K562 (cell line): ENCODE data around the gene IGFL1. TPM values are rescaled to one million over a fixed set of nuclear protein-coding genes. Genes with fewer than 3 reads are reported as not detected.
A peak's percentile ranks its signal among the peaks of the same experiment; 100 is the strongest.

Experiments used
- ATAC-seq: fragments of 200-7000 bp; cut with Tn5 transposase; 3 replicates; pipeline ENCODE4 v1.9.1; 2020; ENCODE audit warnings: moderate library complexity
- BruUV-seq: library from RNA; stranded (reverse); fragments of 400-500 nt; replicated peaks from 2 replicates; lab custom pipeline; 2021; lab: Mats Ljungman, UMichigan
- CTCF ChIA-PET: fragments of 300-600 bp; formaldehyde crosslinking; extraction: SDS; loops from one replicate; lab custom pipeline; 2021; ENCODE audit warnings: low intra/inter-chr PET ratio; lab: Yijun Ruan, JAX
- POLR2A ChIA-PET: fragments of 300-600, 350-650 bp; sonication (Branson Sonifier 250); formaldehyde crosslinking; extraction: SDS; loops from one replicate; lab custom pipeline; 2021; ENCODE audit warnings: antibody characterized with exemption, inconsistent platforms; lab: Yijun Ruan, JAX
- DNase-seq, 4 experiments: peaks; one replicate each; pipeline versions ENCODE4 v3.0.0 to v3.0.0-alpha.2; 2011 to 2018; ENCODE audit warnings: low spot score in 3 of 4, mixed read lengths in 3 of 4; ENCODE audit errors: extremely low read depth in 1 of 4
- FAIRE-seq: peaks from 2 replicates; lab custom pipeline; 2011; peaks lifted over from hg19 to GRCh38; lab: Jason Lieb, UNC
- H2AFZ ChIP-seq: 2 replicates; pipeline ENCODE4 v1.6.0; 2011; ENCODE audit warnings: low read depth, low read length, control low read depth, inconsistent platforms
- H3K27ac ChIP-seq: fragments of 200-600 bp; 3 replicates; pipeline ENCODE4 v1.8.0; 2011; ENCODE audit warnings: low read depth, mild to moderate bottlenecking, control low read depth, inconsistent platforms, low read length, moderate library complexity, mixed read lengths; ENCODE audit errors: extremely low read depth
- H3K27me3 ChIP-seq, 2 experiments: fragments of 300-600 bp in 1 of 2; 2 replicates in 1 of 2; 3 replicates in 1 of 2; pipeline versions ENCODE4 v1.6.0 to v1.8.0; 2011; ENCODE audit warnings: inconsistent platforms in 2 of 2, low read length in 2 of 2, mild to moderate bottlenecking in 1 of 2, mixed read lengths in 1 of 2, moderate library complexity in 1 of 2; ENCODE audit not compliant: control insufficient read depth in 2 of 2, insufficient read depth in 2 of 2
- H3K36me3 ChIP-seq: fragments of 300-600 bp; 3 replicates; pipeline ENCODE4 v1.8.0; 2011; ENCODE audit warnings: mild to moderate bottlenecking, low read length, inconsistent platforms; ENCODE audit not compliant: control insufficient read depth, insufficient read depth
- H3K4me1 ChIP-seq, 2 experiments: fragments of 200-600 bp in 1 of 2; replicated peaks in 1 of 2; 2 replicates in 1 of 2; 3 replicates in 1 of 2; pipeline versions ENCODE4 v1.5.1 to v1.8.0; 2011; ENCODE audit warnings: inconsistent platforms in 2 of 2, low read length in 2 of 2, mild to moderate bottlenecking in 1 of 2, mixed read lengths in 1 of 2, moderate library complexity in 1 of 2; ENCODE audit not compliant: control insufficient read depth in 2 of 2, insufficient read depth in 2 of 2
- H3K4me2 ChIP-seq: 2 replicates; pipeline ENCODE4 v1.6.1; 2011; ENCODE audit warnings: low read length, control low read depth, inconsistent platforms, mixed read lengths; ENCODE audit not compliant: insufficient read depth
- H3K4me3 ChIP-seq: fragments of 200-600 bp; sonication (generic), shearing (Covaris generic); 2 replicates; pipeline ENCODE4 v1.5.1; 2016; ENCODE audit warnings: control low read depth, inconsistent platforms
- H3K79me2 ChIP-seq: fragments of 200-600 bp; 3 replicates; pipeline ENCODE4 v1.8.0; 2011; ENCODE audit warnings: low read length, inconsistent platforms; ENCODE audit not compliant: control insufficient read depth, insufficient read depth
- H3K9ac ChIP-seq, 2 experiments: 2 replicates each; pipeline versions ENCODE4 v1.6.0 to v1.6.1; 2011; ENCODE audit warnings: low read depth in 2 of 2, low read length in 2 of 2, control low read depth in 1 of 2, inconsistent platforms in 1 of 2, mild to moderate bottlenecking in 1 of 2, mixed read lengths in 1 of 2; ENCODE audit not compliant: insufficient read depth in 1 of 2
- H3K9me1 ChIP-seq: one replicate; pipeline ENCODE4 v1.6.0; 2011; ENCODE audit warnings: inconsistent platforms, mild to moderate bottlenecking, low read length, moderate library complexity; ENCODE audit not compliant: control insufficient read depth, insufficient read depth
- H3K9me3 ChIP-seq: replicated peaks from 2 replicates; pipeline ENCODE4 v1.5.1; 2011; ENCODE audit warnings: low read depth, low read length, inconsistent platforms; ENCODE audit not compliant: control insufficient read depth, insufficient read depth
- H4K20me1 ChIP-seq: replicated peaks from 2 replicates; pipeline ENCODE4 v1.6.1; 2011; ENCODE audit warnings: low read length, inconsistent platforms, mixed read lengths; ENCODE audit not compliant: control insufficient read depth, insufficient read depth
- BHLHE40 ChIP-seq: IDR thresholded peaks from 2 replicates; pipeline ENCODE4 v1.6.1; 2011; ENCODE audit warnings: low read length, improper control_type of control experiment
- CBFB ChIP-seq: sonication (generic); formaldehyde crosslinking; IDR thresholded peaks from 2 replicates; pipeline ENCODE4 v1.4.0; 2020; ENCODE audit warnings: mild to moderate bottlenecking, missing genetic modification reagents
- ESRRB ChIP-seq: fragments of 250-450 bp; sonication (Bioruptor Pico); IDR thresholded peaks from 2 replicates; pipeline ENCODE4 v1.5.0; 2020; ENCODE audit warnings: mild to moderate bottlenecking, moderate library complexity, borderline replicate concordance
- KLF1 ChIP-seq: fragments of 450-650 bp; IDR thresholded peaks from 2 replicates; pipeline ENCODE4 v1.6.1; 2016; ENCODE audit warnings: missing genetic modification characterization, missing compliant biosample characterization
- PCBP1 ChIP-seq: fragments of 200-400 bp; formaldehyde crosslinking; IDR thresholded peaks from 2 replicates; pipeline ENCODE4 v1.6.1; 2018; ENCODE audit warnings: mild to moderate bottlenecking, low read depth, low read length; ENCODE audit not compliant: poor library complexity, severe bottlenecking
- PHB ChIP-seq: fragments of 250-450 bp; sonication (Bioruptor Pico); IDR thresholded peaks from 2 replicates; pipeline ENCODE4 v1.5.0; 2021
- PHB2 ChIP-seq: fragments of 450-650 bp; IDR thresholded peaks from 2 replicates; pipeline ENCODE4 v1.6.1; 2017; ENCODE audit warnings: low read depth
- ZNF778 ChIP-seq: fragments of 450-650 bp; formaldehyde crosslinking; IDR thresholded peaks from 2 replicates; pipeline ENCODE4 v1.4.0; 2020; ENCODE audit warnings: mild to moderate bottlenecking, moderate library complexity
- WGBS: fragments of 100-300 bp; shearing (Covaris generic); methylation state at CpG from one replicate; pipeline ENCODE4 v1.1.6; 2016; ENCODE audit warnings: low coverage, mixed read lengths; ENCODE audit not compliant: insufficient coverage; ENCODE audit errors: missing lambda C conversion rate; 5-methylcytosine and 5-hydroxymethylcytosine counted together
- in situ Hi-C: fragments of 300-500 bp; cut with MboI; formaldehyde crosslinking; loops from 4 replicates; pipeline ENCODE4 v1.15.0; 2018; ENCODE audit warnings: inconsistent platforms, mixed read lengths
- intact Hi-C: fragments of 100-400 bp; cut with micrococcal nuclease; formaldehyde crosslinking; loops from 2 replicates; pipeline ENCODE4 v1.14.2; 2022
- polyA plus RNA-seq, 8 experiments: library from polyadenylated mRNA; depleted of rRNA in 4 of 8; stranded (reverse) in 5 of 8; unstranded in 3 of 8; fragments of >200 nt; fragmentation: Nextera tagmentation in 2 of 8; fragmentation: Illumina TruSeq in 1 of 8; extraction: Ambion mirVana in 2 of 8; extraction: Trizol in 1 of 8; gene quantifications; 2 replicates each; pipeline versions ENCODE4 v1.2.1 to v1.2.3, GENCODE V29; 2011 to 2014; ENCODE audit warnings: inconsistent platforms in 1 of 8, missing spikeins in 1 of 8
- total RNA-seq, 7 experiments: library from RNA; depleted of rRNA in 6 of 7; stranded (reverse); fragments of >200 nt in 6 of 7; fragmentation: Illumina TruSeq in 2 of 7; extraction: Trizol in 2 of 7; gene quantifications; 2 replicates each; pipeline versions ENCODE4 v1.2.1 to v1.2.3, GENCODE V29; 2011 to 2021; ENCODE audit warnings: low replicate concordance in 1 of 7
- TF ChIP-seq, protein P1 (sequence below): fragments of 450-650 bp; IDR thresholded peaks from 2 replicates; pipeline ENCODE4 v1.6.1; 2016; ENCODE audit warnings: mild to moderate bottlenecking, moderate library complexity
- TF ChIP-seq, protein P2 (sequence below): sonication (generic); formaldehyde crosslinking; IDR thresholded peaks from 2 replicates; pipeline ENCODE4 v1.4.0; 2020; ENCODE audit warnings: mild to moderate bottlenecking, missing genetic modification reagents

Gene IGFL1
- total and polyA plus RNA-seq, 9 of the 15 experiments (the other 6 are each of a cell fraction or from before 2014, with no cell fraction given), result not detected

DNA sequence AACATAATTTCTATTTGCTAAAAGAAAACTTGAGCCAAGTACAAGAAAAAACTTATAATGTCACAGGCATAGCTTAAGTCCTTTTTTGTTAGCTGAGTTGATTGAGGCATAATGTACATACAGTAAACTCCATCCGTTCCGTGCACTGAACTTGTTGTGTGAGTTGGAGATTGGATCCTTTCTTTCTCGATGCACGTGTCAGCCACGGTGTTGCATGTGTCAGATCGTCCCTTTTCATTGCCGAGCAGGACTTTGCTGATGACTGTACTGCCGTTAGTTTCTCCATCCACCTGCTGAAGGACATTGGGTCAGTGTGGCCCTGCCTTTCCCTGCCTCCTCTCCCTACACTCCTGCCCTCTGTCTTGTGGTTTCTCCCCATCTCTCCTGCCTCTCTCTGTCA is 47.1 kb upstream of the IGFL1 start:
- intact Hi-C loops, result no loop called here
- H3K9me3 ChIP-seq, result no peaks in the 10 kb centered on the region
- FAIRE-seq (no peak), ATAC-seq (no peak), DNase-seq (no peak)
- no peak overlapping the region for H3K4me3 ChIP-seq
- no peaks in the 10 kb centered on the region for H3K79me2 ChIP-seq
- no peak overlapping the region for H2AFZ ChIP-seq
- H3K4me2 ChIP-seq, result no peak overlapping the region
- ChIA-PET CTCF (no interaction called here), POLR2A (interaction anchor here (0.9 kb wide), 1 partner anchor 9 kb away, joined by 3 read pairs; no protein-coding TSS in a partner anchor)
- no TSS peak for BruUV-seq
- in situ Hi-C loops, result no loop called here
- no peaks in the 10 kb centered on the region for H3K36me3 ChIP-seq
- peaks cover 0 to 4% of the 10 kb centered on the region in 2 experiments; a peak in 3 of 5 replicates for H3K4me1 ChIP-seq
- no peak overlapping the region for H3K9ac ChIP-seq
- H3K9me1 ChIP-seq, result no peaks in the 10 kb centered on the region
- WGBS, result 4% methylated on average over 8 of the region's 8 CpGs
- H4K20me1 ChIP-seq, result no peaks in the 10 kb centered on the region
- peaks cover 5 to 26% of the 10 kb centered on the region in 2 experiments; a peak in 3 of 5 replicates for H3K27me3 ChIP-seq
- H3K27ac ChIP-seq, result no peak overlapping the region
- TF ChIP-seq ESRRB (CRISPR knock-in tag) (no peak), KLF1 (tag) (no peak), BHLHE40 (no peak), ZNF778 (CRISPR knock-in tag) (no peak), PHB (CRISPR knock-in tag) (no peak), CBFB (CRISPR knock-in tag) (no peak), PCBP1 (no peak), PHB2 (no peak)
- TF ChIP-seq, protein P1, sequence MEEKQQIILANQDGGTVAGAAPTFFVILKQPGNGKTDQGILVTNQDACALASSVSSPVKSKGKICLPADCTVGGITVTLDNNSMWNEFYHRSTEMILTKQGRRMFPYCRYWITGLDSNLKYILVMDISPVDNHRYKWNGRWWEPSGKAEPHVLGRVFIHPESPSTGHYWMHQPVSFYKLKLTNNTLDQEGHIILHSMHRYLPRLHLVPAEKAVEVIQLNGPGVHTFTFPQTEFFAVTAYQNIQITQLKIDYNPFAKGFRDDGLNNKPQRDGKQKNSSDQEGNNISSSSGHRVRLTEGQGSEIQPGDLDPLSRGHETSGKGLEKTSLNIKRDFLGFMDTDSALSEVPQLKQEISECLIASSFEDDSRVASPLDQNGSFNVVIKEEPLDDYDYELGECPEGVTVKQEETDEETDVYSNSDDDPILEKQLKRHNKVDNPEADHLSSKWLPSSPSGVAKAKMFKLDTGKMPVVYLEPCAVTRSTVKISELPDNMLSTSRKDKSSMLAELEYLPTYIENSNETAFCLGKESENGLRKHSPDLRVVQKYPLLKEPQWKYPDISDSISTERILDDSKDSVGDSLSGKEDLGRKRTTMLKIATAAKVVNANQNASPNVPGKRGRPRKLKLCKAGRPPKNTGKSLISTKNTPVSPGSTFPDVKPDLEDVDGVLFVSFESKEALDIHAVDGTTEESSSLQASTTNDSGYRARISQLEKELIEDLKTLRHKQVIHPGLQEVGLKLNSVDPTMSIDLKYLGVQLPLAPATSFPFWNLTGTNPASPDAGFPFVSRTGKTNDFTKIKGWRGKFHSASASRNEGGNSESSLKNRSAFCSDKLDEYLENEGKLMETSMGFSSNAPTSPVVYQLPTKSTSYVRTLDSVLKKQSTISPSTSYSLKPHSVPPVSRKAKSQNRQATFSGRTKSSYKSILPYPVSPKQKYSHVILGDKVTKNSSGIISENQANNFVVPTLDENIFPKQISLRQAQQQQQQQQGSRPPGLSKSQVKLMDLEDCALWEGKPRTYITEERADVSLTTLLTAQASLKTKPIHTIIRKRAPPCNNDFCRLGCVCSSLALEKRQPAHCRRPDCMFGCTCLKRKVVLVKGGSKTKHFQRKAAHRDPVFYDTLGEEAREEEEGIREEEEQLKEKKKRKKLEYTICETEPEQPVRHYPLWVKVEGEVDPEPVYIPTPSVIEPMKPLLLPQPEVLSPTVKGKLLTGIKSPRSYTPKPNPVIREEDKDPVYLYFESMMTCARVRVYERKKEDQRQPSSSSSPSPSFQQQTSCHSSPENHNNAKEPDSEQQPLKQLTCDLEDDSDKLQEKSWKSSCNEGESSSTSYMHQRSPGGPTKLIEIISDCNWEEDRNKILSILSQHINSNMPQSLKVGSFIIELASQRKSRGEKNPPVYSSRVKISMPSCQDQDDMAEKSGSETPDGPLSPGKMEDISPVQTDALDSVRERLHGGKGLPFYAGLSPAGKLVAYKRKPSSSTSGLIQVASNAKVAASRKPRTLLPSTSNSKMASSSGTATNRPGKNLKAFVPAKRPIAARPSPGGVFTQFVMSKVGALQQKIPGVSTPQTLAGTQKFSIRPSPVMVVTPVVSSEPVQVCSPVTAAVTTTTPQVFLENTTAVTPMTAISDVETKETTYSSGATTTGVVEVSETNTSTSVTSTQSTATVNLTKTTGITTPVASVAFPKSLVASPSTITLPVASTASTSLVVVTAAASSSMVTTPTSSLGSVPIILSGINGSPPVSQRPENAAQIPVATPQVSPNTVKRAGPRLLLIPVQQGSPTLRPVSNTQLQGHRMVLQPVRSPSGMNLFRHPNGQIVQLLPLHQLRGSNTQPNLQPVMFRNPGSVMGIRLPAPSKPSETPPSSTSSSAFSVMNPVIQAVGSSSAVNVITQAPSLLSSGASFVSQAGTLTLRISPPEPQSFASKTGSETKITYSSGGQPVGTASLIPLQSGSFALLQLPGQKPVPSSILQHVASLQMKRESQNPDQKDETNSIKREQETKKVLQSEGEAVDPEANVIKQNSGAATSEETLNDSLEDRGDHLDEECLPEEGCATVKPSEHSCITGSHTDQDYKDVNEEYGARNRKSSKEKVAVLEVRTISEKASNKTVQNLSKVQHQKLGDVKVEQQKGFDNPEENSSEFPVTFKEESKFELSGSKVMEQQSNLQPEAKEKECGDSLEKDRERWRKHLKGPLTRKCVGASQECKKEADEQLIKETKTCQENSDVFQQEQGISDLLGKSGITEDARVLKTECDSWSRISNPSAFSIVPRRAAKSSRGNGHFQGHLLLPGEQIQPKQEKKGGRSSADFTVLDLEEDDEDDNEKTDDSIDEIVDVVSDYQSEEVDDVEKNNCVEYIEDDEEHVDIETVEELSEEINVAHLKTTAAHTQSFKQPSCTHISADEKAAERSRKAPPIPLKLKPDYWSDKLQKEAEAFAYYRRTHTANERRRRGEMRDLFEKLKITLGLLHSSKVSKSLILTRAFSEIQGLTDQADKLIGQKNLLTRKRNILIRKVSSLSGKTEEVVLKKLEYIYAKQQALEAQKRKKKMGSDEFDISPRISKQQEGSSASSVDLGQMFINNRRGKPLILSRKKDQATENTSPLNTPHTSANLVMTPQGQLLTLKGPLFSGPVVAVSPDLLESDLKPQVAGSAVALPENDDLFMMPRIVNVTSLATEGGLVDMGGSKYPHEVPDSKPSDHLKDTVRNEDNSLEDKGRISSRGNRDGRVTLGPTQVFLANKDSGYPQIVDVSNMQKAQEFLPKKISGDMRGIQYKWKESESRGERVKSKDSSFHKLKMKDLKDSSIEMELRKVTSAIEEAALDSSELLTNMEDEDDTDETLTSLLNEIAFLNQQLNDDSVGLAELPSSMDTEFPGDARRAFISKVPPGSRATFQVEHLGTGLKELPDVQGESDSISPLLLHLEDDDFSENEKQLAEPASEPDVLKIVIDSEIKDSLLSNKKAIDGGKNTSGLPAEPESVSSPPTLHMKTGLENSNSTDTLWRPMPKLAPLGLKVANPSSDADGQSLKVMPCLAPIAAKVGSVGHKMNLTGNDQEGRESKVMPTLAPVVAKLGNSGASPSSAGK, result peak; percentile 52
- TF ChIP-seq, protein P2, sequence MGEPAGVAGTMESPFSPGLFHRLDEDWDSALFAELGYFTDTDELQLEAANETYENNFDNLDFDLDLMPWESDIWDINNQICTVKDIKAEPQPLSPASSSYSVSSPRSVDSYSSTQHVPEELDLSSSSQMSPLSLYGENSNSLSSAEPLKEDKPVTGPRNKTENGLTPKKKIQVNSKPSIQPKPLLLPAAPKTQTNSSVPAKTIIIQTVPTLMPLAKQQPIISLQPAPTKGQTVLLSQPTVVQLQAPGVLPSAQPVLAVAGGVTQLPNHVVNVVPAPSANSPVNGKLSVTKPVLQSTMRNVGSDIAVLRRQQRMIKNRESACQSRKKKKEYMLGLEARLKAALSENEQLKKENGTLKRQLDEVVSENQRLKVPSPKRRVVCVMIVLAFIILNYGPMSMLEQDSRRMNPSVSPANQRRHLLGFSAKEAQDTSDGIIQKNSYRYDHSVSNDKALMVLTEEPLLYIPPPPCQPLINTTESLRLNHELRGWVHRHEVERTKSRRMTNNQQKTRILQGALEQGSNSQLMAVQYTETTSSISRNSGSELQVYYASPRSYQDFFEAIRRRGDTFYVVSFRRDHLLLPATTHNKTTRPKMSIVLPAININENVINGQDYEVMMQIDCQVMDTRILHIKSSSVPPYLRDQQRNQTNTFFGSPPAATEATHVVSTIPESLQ (CRISPR knock-in tag), result no peak
